BLaER1 treated with 17β-estradiol and CSF1 and Interleukin-3, amounts not matched to agents 10 nM and 100 nM (cell line): ENCODE data around the gene BLCAP.
"Not testable (repeated sequence)": the region's sequence is repeated elsewhere in the genome, so short reads cannot be mapped to it uniquely, and the experiment has no call there.

Source experiments
- H3K27ac ChIP-seq, 11 experiments: shearing (Covaris generic); formaldehyde crosslinking; 2 replicates each; pipeline ENCODE4 v1.8.1; 2022
- H3K27me3 ChIP-seq, 11 experiments: shearing (Covaris generic); formaldehyde crosslinking; 2 replicates each; pipeline ENCODE4 v1.8.1; 2022
- H3K36me3 ChIP-seq, 11 experiments: shearing (Covaris generic); formaldehyde crosslinking; 2 replicates each; pipeline ENCODE4 v1.8.1; 2022
- H3K4me1 ChIP-seq, 10 experiments: shearing (Covaris generic); formaldehyde crosslinking; 2 replicates each; pipeline ENCODE4 v1.8.1; 2022
- H3K4me2 ChIP-seq, 11 experiments: shearing (Covaris generic); formaldehyde crosslinking; 2 replicates each; pipeline ENCODE4 v1.8.1; 2022
- H3K4me3 ChIP-seq, 10 experiments: shearing (Covaris generic); formaldehyde crosslinking; 2 replicates each; pipeline ENCODE4 v1.8.1; 2022
- H3K9ac ChIP-seq, 11 experiments: shearing (Covaris generic); formaldehyde crosslinking; 2 replicates each; pipeline ENCODE4 v1.8.1; 2022
- H3K9me3 ChIP-seq, 11 experiments: shearing (Covaris generic); formaldehyde crosslinking; replicated peaks in 1 of 11; 2 replicates each; pipeline ENCODE4 v1.8.1; 2022
- H4K20me1 ChIP-seq, 11 experiments: shearing (Covaris generic); formaldehyde crosslinking; 2 replicates each; pipeline ENCODE4 v1.8.1; 2022
- Cebpa-rat ChIP-seq, 11 experiments: shearing (Covaris generic); IDR thresholded peaks; 2 replicates each; pipeline ENCODE4 v1.8.1; 2022

The BLCAP gene, protein sequence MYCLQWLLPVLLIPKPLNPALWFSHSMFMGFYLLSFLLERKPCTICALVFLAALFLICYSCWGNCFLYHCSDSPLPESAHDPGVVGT

DNA sequence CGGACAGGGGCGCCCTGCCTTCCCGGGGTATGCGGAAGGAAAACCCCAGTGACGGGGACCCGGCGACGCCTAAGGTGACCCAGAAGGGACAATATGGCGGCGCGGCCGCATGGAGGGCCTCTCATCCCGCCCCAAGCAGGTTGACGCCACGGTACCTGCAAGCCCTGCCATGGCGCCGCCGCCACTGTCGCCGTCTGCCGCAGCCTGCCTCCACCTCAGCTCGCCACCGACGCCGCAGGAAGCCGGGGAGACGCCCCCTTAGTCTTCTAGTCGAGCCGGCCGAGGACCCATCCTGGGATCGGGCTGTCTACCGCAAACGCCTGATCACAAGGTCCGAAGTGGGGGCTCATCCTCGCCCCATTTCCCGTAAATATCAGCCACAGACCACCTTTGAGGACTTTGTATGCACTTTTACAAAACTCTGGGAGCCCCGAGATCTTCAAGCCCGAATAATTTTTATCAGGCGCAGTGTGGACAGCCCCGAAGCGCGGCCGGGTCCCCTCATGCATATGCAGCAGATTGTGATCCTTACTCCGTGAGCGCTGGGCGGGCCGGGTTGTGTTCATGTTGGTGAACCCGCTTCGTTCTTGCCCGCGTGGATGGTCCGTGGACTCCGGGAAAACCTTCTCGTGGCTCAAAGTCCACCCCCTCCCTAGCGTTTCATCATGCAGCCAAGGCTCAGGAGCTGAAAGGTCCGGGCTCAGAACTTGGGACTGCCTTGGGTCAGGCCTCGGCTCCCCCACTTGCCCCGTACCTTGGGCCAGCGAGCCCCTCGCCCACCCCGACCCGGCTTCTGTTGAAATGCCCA, at the start of gene BLCAP:
BLCAP (minus strand) TSS at position 239 of the 808 bp plus-strand sequence. CDS start 8,702 bp downstream, outside the sequence.
- TF ChIP-seq Cebpa-rat (IDR thresholded peaks at IDR 0.05): no peak
- H3K9me3 ChIP-seq: peaks cover 0 to 4% (median 0%) of the 10 kb centered on the region in 11 experiments; a peak in 1 of 22 replicates
- peaks cover 32 to 45% (median 41%) of the 10 kb centered on the region in 11 experiments for H4K20me1 ChIP-seq
- H3K4me2 ChIP-seq: peak within 1 kb of the TSS; percentile 84 to 100 (median 98)
- peaks cover 0 to 36% (median 24%) of the 10 kb centered on the region in 11 experiments; a peak in 17 of 22 replicates for H3K27me3 ChIP-seq
- peak within 1 kb of the TSS; percentile 94 to 100 (median 98) for H3K27ac ChIP-seq
- H3K9ac ChIP-seq: peak within 1 kb of the TSS; percentile 89 to 100 (median 95)
- peaks cover 24 to 41% (median 32%) of the 10 kb centered on the region in 10 experiments for H3K4me1 ChIP-seq
- peak within 1 kb of the TSS; percentile 81 to 100 (median 96) for H3K4me3 ChIP-seq
- peaks cover 0 to 29% (median 0%) of the 10 kb centered on the region in 11 experiments; a peak in 7 of 22 replicates for H3K36me3 ChIP-seq

DNA sequence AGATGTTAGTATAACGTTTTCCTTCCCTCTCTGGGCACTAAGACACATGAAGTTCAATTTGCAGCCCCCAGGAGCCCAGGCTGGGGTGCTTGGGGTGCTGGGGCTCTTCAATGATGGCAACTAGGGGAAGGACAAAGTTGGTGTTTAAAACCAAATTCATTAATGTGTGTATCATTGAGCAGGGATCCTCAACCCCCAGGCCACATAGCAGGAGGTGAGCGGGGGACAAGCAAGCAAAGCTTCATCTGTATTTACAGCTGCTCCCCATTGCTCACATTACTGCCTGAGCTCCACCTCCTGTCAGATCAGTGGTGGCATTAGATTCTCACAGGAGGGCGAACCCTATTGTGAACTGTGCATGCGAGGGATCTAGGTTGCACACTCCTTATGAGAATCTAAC, 49.8 kb upstream of the BLCAP start:
- not testable (repeated sequence) for H3K27me3 ChIP-seq, H3K36me3 ChIP-seq, H3K4me3 ChIP-seq, H3K9me3 ChIP-seq, H3K9ac ChIP-seq, H3K27ac ChIP-seq
- peaks cover 0 to 31% (median 20%) of the 10 kb centered on the region in 11 experiments; a peak in 13 of 22 replicates for H4K20me1 ChIP-seq
- H3K4me2 ChIP-seq: peak overlapping the region in 10 of 11 experiments; percentile 53 to 88 (median 81); a peak in 17 of 22 replicates
- peaks cover 19 to 33% (median 25%) of the 10 kb centered on the region in 10 experiments for H3K4me1 ChIP-seq

- Histone ChIP-seq H3K4me2 (peak overlapping the region; percentile 46 to 88 (median 79)), H3K4me1 (peaks cover 19 to 33% (median 25%) of the 10 kb centered on the region in 10 experiments)
- no peak for TF ChIP-seq Cebpa-rat (IDR thresholded peaks at IDR 0.05)
Measured at GRCh38 chr20:37576911-37577310, 49.2 kb upstream of the BLCAP start.

DNA sequence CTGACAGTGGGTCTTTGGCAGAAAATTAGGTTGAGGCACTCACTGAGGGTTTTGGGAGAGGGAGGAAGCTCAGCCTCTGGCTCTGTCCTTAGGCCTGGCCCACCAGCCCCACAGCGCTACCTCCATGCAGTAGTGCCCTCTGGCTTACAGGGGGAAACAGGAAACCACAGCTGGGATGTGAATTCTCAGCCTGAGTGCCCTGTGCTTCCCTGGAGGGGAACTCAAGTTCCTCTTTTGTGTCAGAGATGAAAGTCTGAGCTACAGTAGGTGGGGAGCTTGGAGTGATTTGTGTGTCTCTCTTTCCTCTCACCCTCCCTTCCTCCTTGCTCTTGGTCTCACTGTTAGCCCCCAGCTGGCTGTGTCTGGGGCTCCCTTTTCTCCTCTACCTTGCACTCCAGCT, 48.2 kb upstream of the BLCAP start:
- no peak for TF ChIP-seq Cebpa-rat (IDR thresholded peaks at IDR 0.05)
- Histone ChIP-seq H3K4me3 (no peak overlapping the region), H3K36me3 (no peaks in the 10 kb centered on the region), H3K4me1 (peaks cover 19 to 33% (median 25%) of the 10 kb centered on the region in 10 experiments), H3K27ac (no peak overlapping the region), H3K27me3 (no peaks in the 10 kb centered on the region; a peak in 1 of 22 replicates), H3K4me2 (peak overlapping the region; percentile 46 to 88 (median 79)), H4K20me1 (peaks cover 0 to 33% (median 20%) of the 10 kb centered on the region in 11 experiments; a peak in 13 of 22 replicates), H3K9ac (no peak overlapping the region), H3K9me3 (no peaks in the 10 kb centered on the region)

More at GRCh38 chr20:37576911-37577310, 49.2 kb upstream of the BLCAP start:
- Histone ChIP-seq H3K27ac (no peak overlapping the region), H3K9me3 (no peaks in the 10 kb centered on the region), H4K20me1 (peaks cover 0 to 31% (median 20%) of the 10 kb centered on the region in 11 experiments; a peak in 13 of 22 replicates), H3K4me3 (no peak overlapping the region), H3K36me3 (no peaks in the 10 kb centered on the region), H3K27me3 (no peaks in the 10 kb centered on the region; a peak in 1 of 22 replicates), H3K9ac (no peak overlapping the region)

DNA sequence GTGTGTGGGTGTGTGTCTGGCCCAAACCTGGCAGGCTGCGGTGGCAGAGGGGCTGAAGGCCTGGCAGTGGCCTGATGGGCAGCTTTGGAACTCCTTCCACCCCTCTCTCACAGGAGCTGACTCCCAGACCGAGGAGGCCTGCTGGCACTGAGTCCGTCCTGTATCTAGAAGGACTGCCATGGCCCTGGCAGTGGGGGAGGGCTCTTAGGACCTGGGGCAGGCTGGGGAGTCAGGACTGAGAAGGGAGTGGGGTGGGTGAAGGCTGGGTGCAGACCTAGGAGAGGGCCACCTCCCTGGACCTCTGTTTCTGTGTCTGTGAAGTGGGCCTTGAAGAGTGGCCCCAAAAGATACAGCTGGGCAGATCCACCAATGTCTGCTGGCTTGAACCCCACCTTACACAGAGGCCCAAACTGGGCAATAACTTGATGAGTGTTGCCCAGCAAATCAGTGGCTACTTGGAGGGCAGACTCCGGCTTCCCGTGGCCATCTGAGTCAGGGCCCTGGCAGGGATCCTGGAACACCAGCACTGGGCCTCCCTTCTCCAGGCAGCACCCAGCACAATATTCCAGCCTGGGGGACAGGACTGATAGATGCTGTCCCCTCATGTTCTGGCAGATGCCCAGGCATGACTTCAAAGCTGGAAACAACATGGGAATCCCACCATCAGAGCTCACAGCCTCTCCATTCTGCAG, 46.7 kb upstream of the BLCAP start:
- Histone ChIP-seq H3K9me3 (no peaks in the 10 kb centered on the region), H3K27ac (no peak overlapping the region), H3K27me3 (no peaks in the 10 kb centered on the region; a peak in 1 of 22 replicates), H4K20me1 (peaks cover 0 to 33% (median 20%) of the 10 kb centered on the region in 11 experiments; a peak in 13 of 22 replicates), H3K36me3 (no peaks in the 10 kb centered on the region), H3K9ac (no peak overlapping the region), H3K4me1 (peaks cover 19 to 32% (median 25%) of the 10 kb centered on the region in 10 experiments), H3K4me3 (no peak overlapping the region), H3K4me2 (no peak overlapping the region)
- TF ChIP-seq Cebpa-rat (IDR thresholded peaks at IDR 0.05): no peak

DNA sequence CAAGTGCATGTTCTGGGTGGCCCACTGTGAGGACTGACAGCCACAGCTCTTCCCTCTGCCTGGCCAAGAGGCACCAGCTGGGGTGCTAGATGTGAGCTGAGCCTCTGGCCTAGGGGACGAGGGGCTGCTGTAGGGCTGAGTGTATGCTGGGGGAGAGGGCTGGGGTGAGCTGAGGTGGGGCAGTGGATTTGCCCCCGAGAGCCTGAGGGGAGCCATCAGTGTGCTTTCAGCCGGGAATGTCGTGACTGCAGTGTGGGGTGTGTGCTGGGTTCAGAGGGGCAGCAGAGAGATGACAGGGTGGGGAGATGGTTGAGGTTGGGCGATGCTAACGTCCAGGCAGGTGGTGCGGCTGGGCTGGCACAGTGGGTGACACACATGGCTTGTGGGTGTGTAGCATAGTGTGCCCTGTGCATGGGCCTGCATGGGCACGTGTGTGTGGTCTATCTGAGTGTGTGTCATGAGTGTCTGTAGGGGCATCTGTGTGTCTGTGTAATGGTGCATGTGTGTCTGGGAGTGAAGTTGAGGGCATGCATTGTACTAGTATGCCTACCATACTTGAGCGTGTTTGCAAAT, 46.0 kb upstream of the BLCAP start:
- no peaks in the 10 kb centered on the region for H3K36me3 ChIP-seq
- peaks cover 19 to 27% (median 23%) of the 10 kb centered on the region in 10 experiments for H3K4me1 ChIP-seq
- H3K4me3 ChIP-seq: no peak overlapping the region
- H3K27me3 ChIP-seq: no peaks in the 10 kb centered on the region; a peak in 1 of 22 replicates
- H3K9me3 ChIP-seq: no peaks in the 10 kb centered on the region
- peaks cover 0 to 33% (median 20%) of the 10 kb centered on the region in 11 experiments; a peak in 13 of 22 replicates for H4K20me1 ChIP-seq
- no peak for TF ChIP-seq Cebpa-rat (IDR thresholded peaks at IDR 0.05)
- no peak overlapping the region for H3K27ac ChIP-seq
- no peak overlapping the region for H3K4me2 ChIP-seq
- no peak overlapping the region for H3K9ac ChIP-seq

DNA sequence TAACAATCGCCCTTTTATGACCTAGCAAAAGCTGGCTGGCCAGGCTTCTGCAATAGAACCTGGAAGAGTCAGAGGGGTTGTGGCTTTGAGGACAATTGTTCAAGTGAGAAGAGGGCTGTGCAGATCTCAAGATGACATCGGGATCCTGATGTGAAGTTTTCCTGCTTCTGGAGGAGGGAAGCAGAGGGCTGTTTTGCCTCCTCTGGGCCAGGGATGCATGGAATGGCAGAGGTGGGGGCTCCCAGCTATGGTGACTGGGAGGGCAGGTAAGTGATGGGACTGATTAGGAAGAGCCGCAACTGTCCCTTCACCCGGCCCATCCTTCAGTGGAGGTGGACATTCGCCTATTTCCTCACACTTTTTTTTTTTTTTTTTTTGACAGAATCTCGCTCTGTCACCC, 43.4 kb upstream of the BLCAP start:
- H3K9me3 ChIP-seq: no peaks in the 10 kb centered on the region
- H3K9ac ChIP-seq: no peak overlapping the region
- no peak for TF ChIP-seq Cebpa-rat (IDR thresholded peaks at IDR 0.05)
- no peak overlapping the region for H3K4me2 ChIP-seq
- no peaks in the 10 kb centered on the region for H3K36me3 ChIP-seq
- H3K4me1 ChIP-seq: peaks cover 17 to 37% (median 31%) of the 10 kb centered on the region in 10 experiments
- H3K27ac ChIP-seq: no peak overlapping the region
- H4K20me1 ChIP-seq: peaks cover 0 to 29% (median 9%) of the 10 kb centered on the region in 11 experiments; a peak in 10 of 22 replicates
- no peak overlapping the region for H3K4me3 ChIP-seq
- no peaks in the 10 kb centered on the region; a peak in 1 of 22 replicates for H3K27me3 ChIP-seq

DNA sequence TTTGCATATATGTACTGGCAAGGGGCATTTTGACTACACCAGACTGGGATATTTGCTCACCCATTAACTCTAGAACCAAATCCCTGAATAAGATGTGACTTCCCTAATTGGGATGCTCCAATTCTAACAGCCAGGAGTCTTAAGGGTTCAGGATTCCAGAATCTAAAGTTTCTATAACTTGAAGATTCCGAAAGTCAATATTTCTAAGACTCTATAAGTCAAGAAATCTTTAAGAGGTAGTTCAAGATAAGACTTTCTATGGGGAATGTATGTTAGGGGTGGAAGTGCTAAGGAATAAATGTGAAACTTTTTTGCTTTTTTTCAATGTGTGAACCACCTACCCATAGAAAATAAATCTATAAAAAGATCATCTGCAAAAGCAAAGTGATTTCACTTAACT, 42.7 kb upstream of the BLCAP start:
- H3K27me3 ChIP-seq: no peaks in the 10 kb centered on the region; a peak in 1 of 22 replicates
- H3K4me1 ChIP-seq: peaks cover 11 to 37% (median 31%) of the 10 kb centered on the region in 10 experiments
- no peaks in the 10 kb centered on the region for H3K9me3 ChIP-seq
- no peak for TF ChIP-seq Cebpa-rat (IDR thresholded peaks at IDR 0.05)
- no peak overlapping the region for H3K27ac ChIP-seq
- H4K20me1 ChIP-seq: peaks cover 0 to 27% (median 9%) of the 10 kb centered on the region in 11 experiments; a peak in 9 of 22 replicates
- H3K4me2 ChIP-seq: no peak overlapping the region
- H3K36me3 ChIP-seq: no peaks in the 10 kb centered on the region
- H3K9ac ChIP-seq: no peak overlapping the region
- no peak overlapping the region for H3K4me3 ChIP-seq
